HG03432 (cell line): ENCODE results near the gene GMCL1.
"Not testable (repeated sequence)": the region's sequence is repeated elsewhere in the genome, so short reads cannot be mapped to it uniquely, and the experiment has no call there.

Experiments used
- ATAC-seq: cut with Tn5 transposase; IDR thresholded peaks from one replicate; pipeline ENCODE4 v1.9.1; 2021; ENCODE audit warnings: mild to moderate bottlenecking, moderate library complexity; ENCODE audit not compliant: unreplicated experiment

The GMCL1 gene

GRCh38 chr2:69847068-69847828 is 17.8 kb downstream of the GMCL1 start:
- no peak for ATAC-seq

- ATAC-seq = no peak
Observed at GRCh38 chr2:69848186-69848790, 18.8 kb downstream of the GMCL1 start.

- no peak for ATAC-seq
Observed at GRCh38 chr2:69858261-69858660, 28.8 kb downstream of the GMCL1 start.

- ATAC-seq = no peak
Observed at GRCh38 chr2:69863298-69863697, 33.8 kb downstream of the GMCL1 start.

GRCh38 chr2:69888451-69888850 is 59.0 kb downstream of the GMCL1 start:
- no peak for ATAC-seq

- ATAC-seq = no peak
Observed at GRCh38 chr2:69889302-69889701, 59.8 kb downstream of the GMCL1 start.

GRCh38 chr2:69890881-69891280 is 61.4 kb downstream of the GMCL1 start:
- ATAC-seq = no peak

GRCh38 chr2:69892838-69893424 is 63.5 kb downstream of the GMCL1 start:
- ATAC-seq = not testable (repeated sequence)

GRCh38 chr2:69893684-69894551 is 64.5 kb downstream of the GMCL1 start, which contains the start of gene SNRNP27:
TSS of gene SNRNP27 (plus strand) at chr2:69893956. CDS start at chr2:69893985, 29 bp downstream.
- peak; percentile 89 for ATAC-seq

GRCh38 chr2:69894737-69895136 is 65.3 kb downstream of the GMCL1 start:
- ATAC-seq = not testable (repeated sequence)

GRCh38 chr2:69902213-69902922 is 72.9 kb downstream of the GMCL1 start:
- no peak for ATAC-seq

GRCh38 chr2:69907216-69907615 is 77.8 kb downstream of the GMCL1 start:
- ATAC-seq = no peak

- ATAC-seq = no peak
Observed at GRCh38 chr2:69911985-69912563, 82.6 kb downstream of the GMCL1 start.

GRCh38 chr2:69914164-69914949 is 84.9 kb downstream of the GMCL1 start:
- ATAC-seq = peak; percentile 89

- ATAC-seq = no peak
Observed at GRCh38 chr2:69914950-69915945, 85.8 kb downstream of the GMCL1 start, which contains the start of gene MXD1. TSS of gene MXD1 (plus strand) at chr2:69915109. CDS start at chr2:69915331, 222 bp downstream.

- no peak for ATAC-seq
Observed at GRCh38 chr2:69916106-69916505, 86.6 kb downstream of the GMCL1 start.

GRCh38 chr2:69917852-69918251 is 88.4 kb downstream of the GMCL1 start:
- no peak for ATAC-seq

GRCh38 chr2:69918401-69918800 is 88.9 kb downstream of the GMCL1 start:
- no peak for ATAC-seq
